PFSK-1 (cell line): ENCODE measurements around the gene SWAP70.

Experiments
- FOXP2 ChIP-seq: optimal IDR thresholded peaks from 2 replicates; pipeline ENCODE3; 2011; ENCODE audit warnings: borderline replicate concordance, control low read depth, inconsistent platforms; ENCODE audit not compliant: insufficient read depth; ENCODE audit errors: extremely low read length, extremely low read depth
- POLR2AphosphoS5 ChIP-seq: IDR thresholded peaks from 2 replicates; pipeline ENCODE4 v1.6.1; 2012; ENCODE audit warnings: low read depth, mild to moderate bottlenecking, control low read depth, low read length, moderate library complexity
- SIN3A ChIP-seq: IDR thresholded peaks from 2 replicates; pipeline ENCODE4 v1.6.1; 2012; ENCODE audit warnings: mild to moderate bottlenecking, low read length, moderate library complexity, borderline replicate concordance; ENCODE audit not compliant: insufficient read depth
- TAF1 ChIP-seq: IDR thresholded peaks from 2 replicates; pipeline ENCODE4 v1.6.1; 2012; ENCODE audit warnings: low read length, control low read depth, borderline replicate concordance; ENCODE audit not compliant: insufficient read depth
- TF ChIP-seq, protein P1 (sequence below), 2 experiments: IDR thresholded peaks; 2 replicates each; pipeline versions ENCODE4 v1.6.1 to v1.8.0; 2011 to 2012; ENCODE audit warnings: low read depth in 2 of 2, low read length in 2 of 2, control low read depth in 1 of 2, inconsistent platforms in 1 of 2, mild to moderate bottlenecking in 1 of 2, moderate library complexity in 1 of 2; ENCODE audit not compliant: insufficient read depth in 1 of 2

Gene SWAP70

DNA sequence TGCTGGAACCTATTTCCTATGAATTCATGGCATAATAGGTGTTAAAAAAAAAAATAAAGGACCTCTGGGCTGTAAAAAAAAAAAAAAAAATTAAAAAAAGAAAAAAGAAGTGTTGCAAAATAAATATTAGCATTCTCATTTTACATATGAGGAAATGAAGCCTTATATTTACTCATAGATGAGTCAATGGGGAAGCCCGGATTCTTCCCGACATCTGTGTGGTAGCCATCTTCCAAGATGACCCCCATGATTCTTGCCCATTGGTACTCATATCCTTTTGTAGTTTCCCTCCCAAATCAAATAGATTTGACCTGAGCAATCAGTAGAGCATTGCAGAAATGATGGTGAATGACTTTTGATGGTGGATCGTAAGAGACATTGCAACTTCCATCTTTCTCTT, 3.0 kb upstream of the SWAP70 start:
- no peak for TF ChIP-seq TAF1

DNA sequence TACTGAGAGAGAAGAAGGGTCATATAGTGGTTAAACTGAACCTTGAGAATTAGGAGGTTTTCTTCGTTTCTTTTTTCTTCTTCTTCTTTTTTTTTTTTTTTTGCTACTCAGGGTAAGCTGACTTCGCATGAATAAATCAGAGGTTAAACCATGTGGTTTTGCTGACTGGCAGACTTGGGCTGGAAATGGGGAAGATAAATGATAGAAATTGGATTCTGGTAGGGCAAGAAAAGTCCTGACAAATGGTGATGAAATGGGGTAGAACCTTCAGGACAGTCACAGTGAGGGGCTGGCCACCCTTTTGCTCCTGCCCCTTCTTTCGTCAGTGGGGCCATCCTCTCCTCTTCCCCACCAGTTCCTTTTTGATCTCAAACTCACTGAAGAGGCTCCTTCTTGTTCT, 1.6 kb upstream of the SWAP70 start:
- TF ChIP-seq FOXP2 = no peak
- TF ChIP-seq POLR2AphosphoS5 = no peak
- no peak for TF ChIP-seq SIN3A
- no peak for TF ChIP-seq TAF1
- TF ChIP-seq, protein P1, sequence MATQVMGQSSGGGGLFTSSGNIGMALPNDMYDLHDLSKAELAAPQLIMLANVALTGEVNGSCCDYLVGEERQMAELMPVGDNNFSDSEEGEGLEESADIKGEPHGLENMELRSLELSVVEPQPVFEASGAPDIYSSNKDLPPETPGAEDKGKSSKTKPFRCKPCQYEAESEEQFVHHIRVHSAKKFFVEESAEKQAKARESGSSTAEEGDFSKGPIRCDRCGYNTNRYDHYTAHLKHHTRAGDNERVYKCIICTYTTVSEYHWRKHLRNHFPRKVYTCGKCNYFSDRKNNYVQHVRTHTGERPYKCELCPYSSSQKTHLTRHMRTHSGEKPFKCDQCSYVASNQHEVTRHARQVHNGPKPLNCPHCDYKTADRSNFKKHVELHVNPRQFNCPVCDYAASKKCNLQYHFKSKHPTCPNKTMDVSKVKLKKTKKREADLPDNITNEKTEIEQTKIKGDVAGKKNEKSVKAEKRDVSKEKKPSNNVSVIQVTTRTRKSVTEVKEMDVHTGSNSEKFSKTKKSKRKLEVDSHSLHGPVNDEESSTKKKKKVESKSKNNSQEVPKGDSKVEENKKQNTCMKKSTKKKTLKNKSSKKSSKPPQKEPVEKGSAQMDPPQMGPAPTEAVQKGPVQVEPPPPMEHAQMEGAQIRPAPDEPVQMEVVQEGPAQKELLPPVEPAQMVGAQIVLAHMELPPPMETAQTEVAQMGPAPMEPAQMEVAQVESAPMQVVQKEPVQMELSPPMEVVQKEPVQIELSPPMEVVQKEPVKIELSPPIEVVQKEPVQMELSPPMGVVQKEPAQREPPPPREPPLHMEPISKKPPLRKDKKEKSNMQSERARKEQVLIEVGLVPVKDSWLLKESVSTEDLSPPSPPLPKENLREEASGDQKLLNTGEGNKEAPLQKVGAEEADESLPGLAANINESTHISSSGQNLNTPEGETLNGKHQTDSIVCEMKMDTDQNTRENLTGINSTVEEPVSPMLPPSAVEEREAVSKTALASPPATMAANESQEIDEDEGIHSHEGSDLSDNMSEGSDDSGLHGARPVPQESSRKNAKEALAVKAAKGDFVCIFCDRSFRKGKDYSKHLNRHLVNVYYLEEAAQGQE (IDR thresholded peaks at IDR 0.05; ENCODE audit: insufficient read depth in 1 of 2, low read depth in 2 of 2, low read length in 2 of 2) = no peak

DNA sequence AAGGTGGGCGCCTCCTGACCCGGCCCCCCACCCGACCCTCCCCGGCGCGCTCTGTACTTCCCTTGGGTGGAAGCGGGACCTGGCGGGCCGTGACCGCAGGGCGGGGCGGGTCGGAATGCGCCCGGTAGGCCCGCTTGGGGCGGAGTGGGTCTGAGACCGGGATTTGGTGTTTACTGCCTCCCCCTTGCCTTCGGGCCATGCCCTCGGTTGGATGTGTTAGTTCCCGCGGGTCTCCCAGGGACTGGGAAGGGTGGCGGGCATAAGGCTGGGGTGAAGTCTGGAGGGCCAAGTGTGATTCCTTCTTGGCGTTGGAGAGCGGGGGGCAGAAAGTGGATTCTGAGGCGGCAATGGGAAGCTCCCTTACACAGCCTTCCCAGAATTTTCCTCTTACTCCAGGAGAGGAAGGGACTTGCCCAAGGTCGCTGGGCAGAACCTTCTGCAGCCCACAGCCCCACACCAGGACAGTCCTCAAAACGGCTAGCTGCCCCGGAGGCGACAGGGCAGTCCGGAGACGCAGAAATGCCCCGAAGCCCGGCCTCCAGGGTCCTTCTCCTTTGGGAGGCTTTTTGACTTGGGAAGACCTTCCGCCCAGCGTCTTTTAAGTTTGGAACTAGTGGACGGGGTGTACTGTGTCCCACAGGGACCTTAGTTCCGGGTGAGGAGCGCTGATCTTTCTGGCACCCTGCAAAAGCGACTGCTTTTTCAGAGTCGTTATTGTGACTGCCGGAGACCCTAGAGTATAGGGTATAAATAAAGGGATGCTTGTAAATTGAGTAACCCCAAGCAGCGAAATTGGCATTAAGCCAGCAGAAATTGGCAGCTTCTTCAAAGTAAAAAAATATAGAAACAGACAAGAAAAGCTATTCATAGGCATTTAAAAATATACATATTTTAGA, 647 bp downstream of the SWAP70 start:
- TF ChIP-seq SIN3A (peak; percentile 50; the same call in 1 of the 2 replicates), POLR2AphosphoS5 (no peak), TAF1 (no peak)

DNA sequence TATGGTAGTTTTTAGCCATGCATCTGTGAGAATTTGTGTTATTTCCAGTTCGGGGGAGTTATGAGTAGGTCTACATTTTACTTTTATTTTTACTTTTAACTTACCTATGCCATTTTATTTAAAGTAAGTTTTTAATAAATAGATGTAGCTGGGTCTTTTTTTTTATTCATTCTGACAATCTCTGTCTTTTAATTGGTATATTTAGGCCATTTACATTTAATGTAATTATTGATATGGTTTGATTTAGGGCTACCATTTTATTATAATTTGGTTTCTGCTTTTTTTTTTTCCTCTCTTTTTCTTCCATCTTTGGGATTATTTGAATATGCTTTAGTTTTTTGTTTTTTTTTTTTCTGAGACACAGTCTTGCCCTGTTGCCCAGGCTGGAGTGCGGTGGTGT, 1.9 kb downstream of the SWAP70 start:
- TF ChIP-seq TAF1 (no peak), POLR2AphosphoS5 (no peak), FOXP2 (no peak), SIN3A (no peak)
- TF ChIP-seq, protein P1 (IDR thresholded peaks at IDR 0.05; ENCODE audit: insufficient read depth in 1 of 2, low read depth in 2 of 2, low read length in 2 of 2) = no peak

DNA sequence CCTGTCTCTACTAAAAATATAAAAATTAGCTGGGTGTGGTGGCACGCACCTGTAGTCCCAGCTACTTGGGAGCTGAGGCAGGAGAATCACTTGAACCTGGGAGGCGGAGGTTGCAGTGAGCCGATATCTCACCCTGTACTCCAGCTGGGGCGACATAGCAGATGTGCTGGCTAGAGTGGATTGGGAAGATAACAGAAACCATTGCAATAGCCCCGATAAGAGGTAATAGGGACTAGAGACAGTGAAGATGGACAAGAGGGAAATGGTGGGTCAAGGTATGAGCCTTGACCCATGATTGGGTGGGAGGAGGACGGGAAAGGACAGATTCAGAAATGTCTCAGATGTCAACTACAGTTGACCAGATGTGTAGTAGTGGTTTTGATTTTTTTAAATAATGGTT, 6.1 kb downstream of the SWAP70 start:
- TF ChIP-seq SIN3A (no peak), TAF1 (no peak)

DNA sequence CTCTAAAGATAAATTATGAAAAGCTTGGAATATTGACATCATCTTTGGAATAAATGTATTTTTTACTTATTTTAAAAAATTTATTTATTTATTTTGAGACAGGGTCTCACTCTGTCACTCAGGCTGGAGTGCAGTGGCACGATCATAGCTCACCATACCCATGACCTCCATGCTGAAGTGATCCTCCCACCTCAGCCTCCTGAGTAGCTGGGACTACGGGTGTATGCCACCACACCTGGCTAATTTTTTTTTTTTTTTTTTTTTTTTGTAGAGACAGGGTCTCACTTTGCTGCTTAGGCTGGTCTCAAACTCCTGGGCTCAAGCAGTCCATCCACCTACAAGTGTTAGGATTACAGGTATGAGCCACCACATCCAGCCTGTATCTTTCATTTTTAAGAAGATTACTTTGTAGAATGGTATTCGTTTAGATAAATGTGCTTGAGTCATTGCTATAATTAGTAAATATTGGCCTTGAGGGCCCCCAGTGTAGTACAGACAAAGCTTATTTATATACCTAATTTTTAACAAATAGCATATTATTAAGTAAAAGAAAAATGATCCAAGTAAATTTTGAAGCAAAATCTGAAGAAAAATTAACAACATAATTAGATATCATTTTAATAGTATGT, 8.5 kb downstream of the SWAP70 start:
- TF ChIP-seq, protein P1 (IDR thresholded peaks at IDR 0.05; ENCODE audit: insufficient read depth in 1 of 2, low read depth in 2 of 2, low read length in 2 of 2) = no peak
- TF ChIP-seq FOXP2 = no peak
- no peak for TF ChIP-seq TAF1
- no peak for TF ChIP-seq POLR2AphosphoS5
- TF ChIP-seq SIN3A = no peak
